Diencephalon (tissue), 1 donor: ENCODE data around the gene ZNF12. TPM values are rescaled to one million over a fixed set of nuclear protein-coding genes. Genes with fewer than 3 reads are reported as not detected.

Experiments
- total RNA-seq: library from RNA; depleted of rRNA; stranded (reverse); fragments of >200 nt; gene quantifications from one replicate; pipeline ENCODE4 v1.2.3, GENCODE V29; 2014

Gene ZNF12
- total RNA-seq, result 29.8 TPM

GRCh38 chr7:6706666-6707407 is at the start of gene ZNF12:
ZNF12 (minus strand) TSS chr7:6706947; CDS start chr7:6705173, 1,774 bp downstream.

GRCh38 chr7:6753964-6754363 is 47.2 kb upstream of the ZNF12 start, which contains the start of gene RSPH10B2:
RSPH10B2 (plus strand) TSS chr7:6754103; CDS start chr7:6757678, 3,575 bp downstream.

Other genes starting within 250 kb of the ZNF12 start
- gene KDELR2, start 222.8 kb downstream of the ZNF12 start, total RNA-seq, result 102 TPM
- 2.1 TPM for gene GRID2IP, start 155.5 kb downstream of the ZNF12 start, total RNA-seq
- 79.1 TPM for gene ZDHHC4, start 129.5 kb downstream of the ZNF12 start, total RNA-seq
- gene INTS15, start 116.9 kb downstream of the ZNF12 start, total RNA-seq, result 23.5 TPM
- gene ZNF853, start 91.3 kb downstream of the ZNF12 start, total RNA-seq, result 28.8 TPM
- gene ZNF316, start 69.6 kb downstream of the ZNF12 start, total RNA-seq, result 17.3 TPM
- gene RSPH10B2, start 47.2 kb upstream of the ZNF12 start, total RNA-seq, result 6.0 TPM
- gene CCZ1B, start 119.3 kb upstream of the ZNF12 start, total RNA-seq, result 146 TPM